Caco-2 (cell line): ENCODE results near the gene RIMS1. TPM values are rescaled to one million over a fixed set of nuclear protein-coding genes. Genes with fewer than 3 reads are reported as not detected.

Experiments
- BruUV-seq: library from RNA; stranded (reverse); fragments of 400-500 nt; replicated peaks from 2 replicates; lab custom pipeline; 2021; lab: Mats Ljungman, UMichigan
- CTCF ChIA-PET: fragments of 300-600 bp; sonication (Branson Sonifier 250); formaldehyde crosslinking; loops from one replicate; lab custom pipeline; 2022; ENCODE audit warnings: antibody characterized with exemption; lab: Charles Lee
- POLR2A ChIA-PET: fragments of 300-600 bp; sonication (Branson Sonifier 250); formaldehyde crosslinking; loops from one replicate; lab custom pipeline; 2022; ENCODE audit warnings: antibody characterized with exemption; lab: Charles Lee
- DNase-seq, 2 experiments: peaks; one replicate each; pipeline versions ENCODE4 v3.0.0 to v3.0.0-alpha.2; 2020 to 2022
- H3K27me3 ChIP-seq: replicated peaks from 2 replicates; pipeline ENCODE4 v1.6.0; 2011; ENCODE audit warnings: low read length; ENCODE audit not compliant: control insufficient read depth, insufficient read depth
- H3K36me3 ChIP-seq: 2 replicates; pipeline ENCODE4 v1.5.1; 2011; ENCODE audit warnings: low read length; ENCODE audit not compliant: control insufficient read depth, insufficient read depth
- H3K4me1 ChIP-seq: fragments of 250-450 bp; sonication (Bioruptor Pico); 2 replicates; pipeline ENCODE4 v1.5.1; 2020; ENCODE audit warnings: mild to moderate bottlenecking
- H3K4me3 ChIP-seq: 2 replicates; pipeline ENCODE4 v1.5.1; 2011; ENCODE audit warnings: low read depth, mild to moderate bottlenecking, control low read depth, low read length
- H3K9me3 ChIP-seq: fragments of 250-450 bp; sonication (Bioruptor Pico); 2 replicates; pipeline ENCODE4 v1.5.1; 2020; ENCODE audit warnings: mild to moderate bottlenecking, moderate library complexity
- H3K27ac Mint-ChIP-seq: one replicate; pipeline ENCODE4 v1.8.0; 2022; ENCODE audit warnings: mixed read lengths; ENCODE audit not compliant: unreplicated experiment
- H3K27me3 Mint-ChIP-seq: one replicate; pipeline ENCODE4 v1.8.0; 2022; ENCODE audit warnings: mixed read lengths; ENCODE audit not compliant: insufficient read depth, unreplicated experiment
- H3K36me3 Mint-ChIP-seq: one replicate; pipeline ENCODE4 v1.8.0; 2022; ENCODE audit warnings: mild to moderate bottlenecking, mixed read lengths; ENCODE audit not compliant: insufficient read depth, unreplicated experiment
- H3K4me1 Mint-ChIP-seq: one replicate; pipeline ENCODE4 v1.8.0; 2022; ENCODE audit warnings: low read depth, mixed read lengths; ENCODE audit not compliant: unreplicated experiment
- H3K4me3 Mint-ChIP-seq: one replicate; pipeline ENCODE4 v1.8.0; 2022; ENCODE audit warnings: mild to moderate bottlenecking, moderate library complexity, mixed read lengths; ENCODE audit not compliant: unreplicated experiment
- H3K9me3 Mint-ChIP-seq: one replicate; pipeline ENCODE4 v1.8.0; 2022; ENCODE audit warnings: mixed read lengths; ENCODE audit not compliant: unreplicated experiment
- intact Hi-C: fragments of 100-400 bp; cut with micrococcal nuclease; formaldehyde crosslinking; loops from one replicate; pipeline ENCODE4 v1.10.0; 2022; ENCODE audit not compliant: unreplicated experiment
- total RNA-seq: library from RNA; stranded (reverse); gene quantifications from 2 replicates; pipeline ENCODE4 v1.2.3, GENCODE V29; 2022
- TF ChIP-seq, protein P1 (sequence below), 2 experiments: fragments of 200-600 bp in 1 of 2; IDR thresholded peaks; 1 replicate in 1 of 2; 2 replicates in 1 of 2; pipeline versions ENCODE4 v1.5.1 to v1.8.0; 2011 to 2022; ENCODE audit warnings: antibody characterized with exemption in 1 of 2, control low read depth in 1 of 2, inconsistent platforms in 1 of 2, low read depth in 1 of 2, low read length in 1 of 2, mild to moderate bottlenecking in 1 of 2, moderate library complexity in 1 of 2; ENCODE audit not compliant: insufficient read depth in 1 of 2, severe bottlenecking in 1 of 2, unreplicated experiment in 1 of 2

The RIMS1 gene
- total RNA-seq, 1 experiment from 2014 or later: 3.4 TPM

DNA sequence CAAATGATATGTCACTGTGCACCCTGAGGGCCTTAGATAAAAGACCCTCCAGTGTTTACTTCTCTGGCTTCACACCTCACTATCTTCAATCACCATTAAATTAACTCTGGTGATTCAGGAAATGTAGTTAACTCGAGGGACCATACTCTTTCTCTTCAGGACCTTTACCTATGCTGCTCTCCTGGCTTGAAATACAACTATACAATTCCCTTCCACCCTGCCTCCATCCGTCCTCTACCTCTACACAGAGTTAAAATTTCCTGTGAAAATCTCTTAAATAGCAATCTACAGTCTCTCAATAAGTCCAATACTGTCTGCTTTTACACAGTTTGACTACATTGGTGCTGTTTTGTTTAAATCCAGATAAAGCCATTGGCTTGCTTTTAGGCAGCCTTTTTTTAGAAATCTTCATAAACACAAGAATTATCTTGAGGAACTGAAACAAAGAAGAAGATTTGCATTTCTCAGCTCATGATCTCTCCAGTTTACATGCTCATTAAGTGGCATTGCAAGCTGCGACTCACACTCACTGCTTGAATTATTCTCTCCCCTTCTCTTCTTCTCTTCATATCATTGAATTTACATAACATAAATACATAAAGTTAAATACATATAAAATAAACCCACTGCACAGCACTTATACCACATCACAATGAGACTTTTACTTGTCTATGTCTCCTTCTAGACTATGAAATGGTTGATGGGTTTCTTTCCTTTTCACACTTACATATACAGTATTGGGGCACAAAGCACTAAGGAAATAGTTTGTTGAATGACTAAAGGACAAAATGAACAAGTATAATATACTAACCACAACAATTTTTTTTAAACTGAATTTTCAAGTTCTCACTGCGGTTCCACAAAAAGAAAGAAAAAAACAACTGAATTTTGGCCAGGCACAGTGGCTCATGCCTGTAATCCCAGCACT, 496.5 kb downstream of the RIMS1 start:
- BruUV-seq: no TSS peak
- DNase-seq: no peak
- H3K27ac Mint-ChIP-seq: no peak overlapping the region
- H3K27me3 Mint-ChIP-seq: no peaks in the 10 kb centered on the region
- H3K36me3 Mint-ChIP-seq: no peaks in the 10 kb centered on the region
- CTCF ChIA-PET: no interaction called here
- POLR2A ChIA-PET: no interaction called here
- Histone ChIP-seq H3K4me1 (no peaks in the 10 kb centered on the region), H3K9me3 (no peaks in the 10 kb centered on the region), H3K27me3 (no peaks in the 10 kb centered on the region), H3K36me3 (no peaks in the 10 kb centered on the region), H3K4me3 (no peak overlapping the region)
- H3K4me1 Mint-ChIP-seq: no peaks in the 10 kb centered on the region
- H3K4me3 Mint-ChIP-seq: no peak overlapping the region
- H3K9me3 Mint-ChIP-seq: no peaks in the 10 kb centered on the region
- TF ChIP-seq, protein P1, sequence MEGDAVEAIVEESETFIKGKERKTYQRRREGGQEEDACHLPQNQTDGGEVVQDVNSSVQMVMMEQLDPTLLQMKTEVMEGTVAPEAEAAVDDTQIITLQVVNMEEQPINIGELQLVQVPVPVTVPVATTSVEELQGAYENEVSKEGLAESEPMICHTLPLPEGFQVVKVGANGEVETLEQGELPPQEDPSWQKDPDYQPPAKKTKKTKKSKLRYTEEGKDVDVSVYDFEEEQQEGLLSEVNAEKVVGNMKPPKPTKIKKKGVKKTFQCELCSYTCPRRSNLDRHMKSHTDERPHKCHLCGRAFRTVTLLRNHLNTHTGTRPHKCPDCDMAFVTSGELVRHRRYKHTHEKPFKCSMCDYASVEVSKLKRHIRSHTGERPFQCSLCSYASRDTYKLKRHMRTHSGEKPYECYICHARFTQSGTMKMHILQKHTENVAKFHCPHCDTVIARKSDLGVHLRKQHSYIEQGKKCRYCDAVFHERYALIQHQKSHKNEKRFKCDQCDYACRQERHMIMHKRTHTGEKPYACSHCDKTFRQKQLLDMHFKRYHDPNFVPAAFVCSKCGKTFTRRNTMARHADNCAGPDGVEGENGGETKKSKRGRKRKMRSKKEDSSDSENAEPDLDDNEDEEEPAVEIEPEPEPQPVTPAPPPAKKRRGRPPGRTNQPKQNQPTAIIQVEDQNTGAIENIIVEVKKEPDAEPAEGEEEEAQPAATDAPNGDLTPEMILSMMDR (IDR thresholded peaks at IDR 0.05; ENCODE audit: insufficient read depth in 1 of 2, low read depth in 1 of 2, low read length in 1 of 2, severe bottlenecking in 1 of 2, unreplicated experiment in 1 of 2): no peak
- intact Hi-C loops: no loop called here

DNA sequence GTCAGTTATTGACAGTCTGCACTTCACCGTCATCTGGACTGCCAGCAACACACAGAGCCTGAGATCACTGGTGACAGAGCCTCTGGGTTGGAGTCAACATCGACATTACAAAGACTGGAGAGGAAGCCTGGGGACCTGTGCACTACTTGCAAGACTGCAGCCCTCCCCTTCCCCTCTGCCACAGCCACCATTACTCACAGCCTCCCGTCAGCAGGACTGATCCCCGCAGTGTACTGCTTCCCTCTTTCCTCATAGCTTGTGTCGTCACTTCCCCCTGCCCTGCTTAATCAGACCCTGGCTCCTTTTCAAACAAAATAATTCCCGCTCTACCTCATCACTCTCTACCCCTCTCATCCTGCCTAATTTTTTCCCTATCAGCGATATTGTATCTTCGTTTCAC, 500.0 kb downstream of the RIMS1 start:
- ChIA-PET POLR2A (interaction anchor here (0.5 kb wide), 1 partner anchor 839 kb away, joined by 6 read pairs; no protein-coding TSS in a partner anchor), CTCF (no interaction called here)
- BruUV-seq: no TSS peak
- H3K36me3 ChIP-seq: no peaks in the 10 kb centered on the region
- H3K4me1 ChIP-seq: no peaks in the 10 kb centered on the region
- H3K27me3 Mint-ChIP-seq: no peaks in the 10 kb centered on the region
- TF ChIP-seq, protein P1 (IDR thresholded peaks at IDR 0.05; ENCODE audit: insufficient read depth in 1 of 2, low read depth in 1 of 2, low read length in 1 of 2, severe bottlenecking in 1 of 2, unreplicated experiment in 1 of 2): no peak
- H3K9me3 ChIP-seq: no peaks in the 10 kb centered on the region
- no peak overlapping the region for H3K4me3 Mint-ChIP-seq
- H3K4me3 ChIP-seq: no peak overlapping the region
- no peaks in the 10 kb centered on the region for H3K4me1 Mint-ChIP-seq
- H3K27ac Mint-ChIP-seq: no peak overlapping the region
- intact Hi-C loops: no loop called here
- no peaks in the 10 kb centered on the region for H3K9me3 Mint-ChIP-seq
- H3K27me3 ChIP-seq: no peaks in the 10 kb centered on the region
- no peaks in the 10 kb centered on the region for H3K36me3 Mint-ChIP-seq
- no peak for DNase-seq

DNA sequence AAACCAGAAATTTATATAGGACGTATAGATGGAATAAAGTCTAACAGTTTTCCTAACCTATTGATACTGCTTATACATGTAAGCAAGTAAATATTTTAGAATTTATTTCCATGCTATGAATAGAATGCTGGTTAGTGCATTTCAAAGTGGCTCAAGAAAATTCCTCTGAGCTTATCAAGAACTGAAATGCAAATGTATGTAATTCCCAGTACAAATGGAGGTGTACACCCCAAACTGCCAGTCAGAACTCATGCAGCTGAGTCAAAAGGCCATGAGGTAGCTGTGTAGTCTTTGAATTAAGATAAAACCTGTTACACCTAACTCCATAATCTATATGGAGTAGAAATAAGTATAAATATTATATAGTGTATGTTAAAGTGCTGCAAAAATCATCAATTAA, 503.3 kb downstream of the RIMS1 start:
- no TSS peak for BruUV-seq
- TF ChIP-seq, protein P1 (IDR thresholded peaks at IDR 0.05; ENCODE audit: insufficient read depth in 1 of 2, low read depth in 1 of 2, low read length in 1 of 2, severe bottlenecking in 1 of 2, unreplicated experiment in 1 of 2): no peak
- Histone ChIP-seq H3K36me3 (no peaks in the 10 kb centered on the region), H3K27me3 (no peaks in the 10 kb centered on the region), H3K4me3 (no peak overlapping the region), H3K4me1 (no peaks in the 10 kb centered on the region), H3K9me3 (no peaks in the 10 kb centered on the region)
- no peaks in the 10 kb centered on the region for H3K4me1 Mint-ChIP-seq
- CTCF ChIA-PET: no interaction called here
- no peaks in the 10 kb centered on the region for H3K9me3 Mint-ChIP-seq
- no peak overlapping the region for H3K27ac Mint-ChIP-seq
- intact Hi-C loops: no loop called here
- no peaks in the 10 kb centered on the region for H3K36me3 Mint-ChIP-seq
- no peaks in the 10 kb centered on the region for H3K27me3 Mint-ChIP-seq
- no peak for DNase-seq
- no peak overlapping the region for H3K4me3 Mint-ChIP-seq
- POLR2A ChIA-PET: no interaction called here
